GM23338 (cell line): ENCODE data around the gene UBA1. TPM values are rescaled to one million over a fixed set of nuclear protein-coding genes. Genes with fewer than 3 reads are reported as not detected.

ENCODE experiments used
- ATAC-seq: fragments of 200-7000 bp; cut with Tn5 transposase; 3 replicates; pipeline ENCODE4 v1.9.1; 2020
- DNase-seq: peaks from one replicate; pipeline ENCODE4 v3.0.0-alpha.2; 2015; ENCODE audit warnings: low spot score
- H2AFZ ChIP-seq: fragments of 200-600 bp; sonication (generic); 2 replicates; pipeline ENCODE4 v1.8.0; 2016; ENCODE audit warnings: antibody characterized with exemption, mild to moderate bottlenecking, moderate library complexity
- H3F3A ChIP-seq: fragments of 200-600 bp; sonication (generic); replicated peaks from 2 replicates; pipeline ENCODE4 v1.8.0; 2017; ENCODE audit warnings: antibody characterized with exemption, mixed run types, low read depth
- H3K27ac ChIP-seq: fragments of 200-600 bp; sonication (generic); 2 replicates; pipeline ENCODE4 v1.6.1; 2016; ENCODE audit warnings: low read depth
- H3K27me3 ChIP-seq: fragments of 200-600 bp; sonication (generic); 2 replicates; pipeline ENCODE4 v1.8.0; 2016; ENCODE audit warnings: mild to moderate bottlenecking, mixed run types, moderate library complexity; ENCODE audit not compliant: insufficient read depth
- H3K36me3 ChIP-seq: fragments of 200-600 bp; sonication (generic); 2 replicates; pipeline ENCODE4 v1.8.0; 2016; ENCODE audit warnings: mild to moderate bottlenecking; ENCODE audit not compliant: insufficient read depth
- H3K4me1 ChIP-seq: fragments of 200-600 bp; sonication (generic); 2 replicates; pipeline ENCODE4 v1.8.0; 2016; ENCODE audit warnings: mild to moderate bottlenecking, moderate library complexity; ENCODE audit not compliant: insufficient read depth
- H3K4me2 ChIP-seq: fragments of 200-600 bp; sonication (generic); 2 replicates; pipeline ENCODE4 v1.7.1; 2017; ENCODE audit warnings: mixed run types
- H3K4me3 ChIP-seq: fragments of 200-600 bp; sonication (generic); 2 replicates; pipeline ENCODE4 v1.6.1; 2016; ENCODE audit warnings: mixed run types
- H3K79me2 ChIP-seq: fragments of 200-600 bp; sonication (generic); replicated peaks from 2 replicates; pipeline ENCODE4 v1.8.0; 2017; ENCODE audit warnings: mild to moderate bottlenecking; ENCODE audit not compliant: insufficient read depth
- H3K9me2 ChIP-seq: fragments of 200-600 bp; sonication (generic); 2 replicates; pipeline ENCODE4 v1.8.0; 2017; ENCODE audit not compliant: insufficient read depth
- H4K20me1 ChIP-seq: fragments of 200-600 bp; sonication (generic); replicated peaks from 2 replicates; pipeline ENCODE4 v1.8.0; 2017; ENCODE audit warnings: mild to moderate bottlenecking; ENCODE audit not compliant: insufficient read depth
- H3K27ac Mint-ChIP-seq: 2 replicates; pipeline ENCODE4 v1.8.0; 2020; ENCODE audit warnings: inconsistent platforms, mild to moderate bottlenecking, moderate library complexity, mixed read lengths
- H3K27me3 Mint-ChIP-seq: 3 replicates; pipeline ENCODE4 v1.8.0; 2022; ENCODE audit warnings: low read depth, mild to moderate bottlenecking, moderate library complexity, mixed read lengths, inconsistent platforms; ENCODE audit not compliant: insufficient read depth, poor library complexity
- H3K36me3 Mint-ChIP-seq: 3 replicates; pipeline ENCODE4 v1.8.0; 2021; ENCODE audit warnings: low read depth, mild to moderate bottlenecking, inconsistent platforms, moderate library complexity, mixed read lengths
- H3K4me1 Mint-ChIP-seq: 3 replicates; pipeline ENCODE4 v1.8.0; 2020; ENCODE audit warnings: mild to moderate bottlenecking, inconsistent platforms, mixed read lengths
- H3K4me3 Mint-ChIP-seq: 3 replicates; pipeline ENCODE4 v1.8.0; 2021; ENCODE audit warnings: moderate library complexity, mild to moderate bottlenecking, inconsistent platforms, mixed read lengths
- H3K9me3 Mint-ChIP-seq: 3 replicates; pipeline ENCODE4 v1.8.0; 2020; ENCODE audit warnings: moderate library complexity, mild to moderate bottlenecking, inconsistent platforms, mixed read lengths
- CREB1 ChIP-seq: fragments of 250-450 bp; sonication (Bioruptor Pico); IDR thresholded peaks from 2 replicates; pipeline ENCODE4 v1.5.0; 2020; ENCODE audit warnings: low read depth, mild to moderate bottlenecking, moderate library complexity
- CTCF ChIP-seq, 2 experiments: fragments of 200-600 bp in 1 of 2; sonication (generic) in 1 of 2; conservative IDR thresholded peaks; 2 replicates each; pipeline versions ENCODE4 v1.5.1 to v1.6.1; 2016 to 2017; ENCODE audit warnings: antibody characterized with exemption in 2 of 2, low read depth in 2 of 2, mild to moderate bottlenecking in 2 of 2, moderate library complexity in 1 of 2
- ETS1 ChIP-seq: IDR thresholded peaks from 2 replicates; pipeline ENCODE4 v1.6.1; 2016; ENCODE audit warnings: antibody characterized with exemption
- EZH2 ChIP-seq: fragments of 200-600 bp; sonication (generic); IDR thresholded peaks from one replicate; pipeline ENCODE4 v1.8.0; 2017; ENCODE audit warnings: antibody characterized with exemption, mild to moderate bottlenecking, low read depth; ENCODE audit not compliant: unreplicated experiment
- JUNB ChIP-seq: IDR thresholded peaks from one replicate; pipeline ENCODE4 v1.6.1; 2016; ENCODE audit warnings: antibody characterized with exemption; ENCODE audit not compliant: unreplicated experiment
- POLR2AphosphoS5 ChIP-seq: IDR thresholded peaks from 2 replicates; pipeline ENCODE4 v1.6.1; 2016; ENCODE audit warnings: antibody characterized with exemption, low read depth
- REST ChIP-seq: IDR thresholded peaks from one replicate; pipeline ENCODE4 v1.6.1; 2018; ENCODE audit warnings: antibody characterized with exemption; ENCODE audit not compliant: unreplicated experiment
- STAT1 ChIP-seq: IDR thresholded peaks from one replicate; pipeline ENCODE4 v1.6.1; 2016; ENCODE audit warnings: antibody characterized with exemption; ENCODE audit not compliant: unreplicated experiment
- polyA plus RNA-seq: library from polyadenylated mRNA; unstranded; fragments of >200 nt; fragmentation: Nextera tagmentation; extraction: Ambion mirVana; gene quantifications from 2 replicates; pipeline ENCODE4 v1.2.1, GENCODE V29; 2016
- total RNA-seq: library from RNA; depleted of rRNA; stranded (reverse); fragments of >200 nt; shearing (Covaris generic); gene quantifications from 2 replicates; pipeline ENCODE4 v1.2.3, GENCODE V29; 2014

Gene UBA1
- total and polyA plus RNA-seq, 2 experiments from 2014 or later = 104 to 377 TPM

- TF ChIP-seq JUNB = no peak
- no peak for TF ChIP-seq STAT1
- no peak for TF ChIP-seq POLR2AphosphoS5
- TF ChIP-seq CREB1 = no peak
- TF ChIP-seq CTCF (conservative IDR thresholded peaks at IDR 0.05; ENCODE audit: low read depth in 2 of 2) = no peak
Measured at GRCh38 chrX:47148946-47149345, 44.7 kb upstream of the UBA1 start (continued).

- H3K36me3 Mint-ChIP-seq = peaks cover 22% of the 10 kb centered on the region; the same call in 2 of the 3 replicates
- Histone ChIP-seq H3K4me2 (no peak overlapping the region), H3K4me3 (no peak overlapping the region), H3K4me1 (peaks cover 5% of the 10 kb centered on the region; the same call in 1 of the 2 replicates), H3K36me3 (no peaks in the 10 kb centered on the region), H4K20me1 (no peaks in the 10 kb centered on the region; the same call in none of the 2 replicates), H3K79me2 (peaks cover 94% of the 10 kb centered on the region), H2AFZ (no peak overlapping the region), H3K9me2 (no peaks in the 10 kb centered on the region), H3F3A (no peaks in the 10 kb centered on the region), H3K27me3 (no peaks in the 10 kb centered on the region), H3K27ac (no peak overlapping the region)
- TF ChIP-seq POLR2AphosphoS5 (no peak), ETS1 (no peak), JUNB (no peak), REST (no peak), EZH2 (no peak), CREB1 (no peak), CTCF (conservative IDR thresholded peaks at IDR 0.05; ENCODE audit: low read depth in 2 of 2) (no peak)
- DNase-seq = no peak
- H3K27me3 Mint-ChIP-seq = no peaks in the 10 kb centered on the region
- peaks cover 10% of the 10 kb centered on the region; the same call in 2 of the 3 replicates for H3K4me1 Mint-ChIP-seq
- H3K9me3 Mint-ChIP-seq = no peaks in the 10 kb centered on the region
- ATAC-seq = no peak
- no peak overlapping the region for H3K4me3 Mint-ChIP-seq
- no peak overlapping the region for H3K27ac Mint-ChIP-seq
Measured at GRCh38 chrX:47151435-47151834, 42.2 kb upstream of the UBA1 start.
